RWPE1 (cell line): ENCODE measurements around the gene CBX7.

Experiments
- CTCF ChIA-PET: fragments of 350-600 bp; sonication (Branson Sonifier 250); formaldehyde crosslinking; extraction: SDS; loops from one replicate; lab custom pipeline; 2021; lab: Yijun Ruan, JAX
- POLR2A ChIA-PET: fragments of 400-600 bp; formaldehyde crosslinking; extraction: SDS; loops from one replicate; lab custom pipeline; 2020; ENCODE audit warnings: antibody characterized with exemption; ENCODE audit not compliant: low non-redundant PET; lab: Yijun Ruan, JAX
- DNase-seq: peaks from one replicate; pipeline ENCODE4 v3.0.0; 2012; ENCODE audit warnings: low spot score
- H3K27ac ChIP-seq: fragments of 450-650 bp; 2 replicates; pipeline ENCODE4 v1.5.1; 2017
- TF ChIP-seq, protein P1 (sequence below): fragments of 450-650 bp; conservative IDR thresholded peaks from 2 replicates; pipeline ENCODE4 v1.5.1; 2017; ENCODE audit warnings: low read depth, mild to moderate bottlenecking

Gene CBX7

DNA sequence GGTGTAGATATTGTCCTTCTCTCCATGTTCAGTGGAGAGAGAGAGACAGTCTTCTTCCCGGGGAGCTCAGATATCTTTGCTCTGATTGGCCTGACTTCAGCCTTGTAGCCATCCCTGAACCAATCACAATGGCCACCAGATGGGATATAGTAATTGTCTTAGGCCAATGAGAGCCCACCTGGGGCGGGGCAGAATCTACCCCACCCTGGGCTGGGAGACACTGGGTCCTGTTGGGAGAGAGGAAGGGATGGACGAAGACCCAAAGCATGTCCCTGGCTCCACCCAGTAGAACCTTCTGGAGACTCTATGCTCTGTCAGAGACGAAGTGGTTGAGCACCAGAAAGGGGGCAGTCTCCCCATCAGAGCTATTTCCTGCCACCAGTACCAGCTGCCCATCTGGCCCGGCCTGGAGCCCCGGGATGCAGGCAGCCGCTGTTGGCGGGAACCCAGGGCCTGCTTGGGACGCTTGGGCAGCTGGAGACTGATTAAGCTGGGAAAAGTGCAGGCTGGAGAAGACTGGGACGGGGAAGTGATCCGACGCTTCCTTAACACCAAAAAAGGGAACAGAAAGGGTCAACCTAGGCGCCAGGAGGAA is 31.6 kb upstream of the CBX7 start:
- TF ChIP-seq, protein P1, sequence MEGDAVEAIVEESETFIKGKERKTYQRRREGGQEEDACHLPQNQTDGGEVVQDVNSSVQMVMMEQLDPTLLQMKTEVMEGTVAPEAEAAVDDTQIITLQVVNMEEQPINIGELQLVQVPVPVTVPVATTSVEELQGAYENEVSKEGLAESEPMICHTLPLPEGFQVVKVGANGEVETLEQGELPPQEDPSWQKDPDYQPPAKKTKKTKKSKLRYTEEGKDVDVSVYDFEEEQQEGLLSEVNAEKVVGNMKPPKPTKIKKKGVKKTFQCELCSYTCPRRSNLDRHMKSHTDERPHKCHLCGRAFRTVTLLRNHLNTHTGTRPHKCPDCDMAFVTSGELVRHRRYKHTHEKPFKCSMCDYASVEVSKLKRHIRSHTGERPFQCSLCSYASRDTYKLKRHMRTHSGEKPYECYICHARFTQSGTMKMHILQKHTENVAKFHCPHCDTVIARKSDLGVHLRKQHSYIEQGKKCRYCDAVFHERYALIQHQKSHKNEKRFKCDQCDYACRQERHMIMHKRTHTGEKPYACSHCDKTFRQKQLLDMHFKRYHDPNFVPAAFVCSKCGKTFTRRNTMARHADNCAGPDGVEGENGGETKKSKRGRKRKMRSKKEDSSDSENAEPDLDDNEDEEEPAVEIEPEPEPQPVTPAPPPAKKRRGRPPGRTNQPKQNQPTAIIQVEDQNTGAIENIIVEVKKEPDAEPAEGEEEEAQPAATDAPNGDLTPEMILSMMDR, result no peak
- H3K27ac ChIP-seq, result peak overlapping the region; percentile 13; the same call in 1 of the 2 replicates
- DNase-seq, result no peak
- POLR2A ChIA-PET, result interaction anchor here (0.6 kb wide), 2 partner anchors 36 to 114 kb away, joined by 4 to 6 read pairs; no protein-coding TSS in a partner anchor
- CTCF ChIA-PET, result interaction anchor here (0.6 kb wide), 1 partner anchor 29 kb away, joined by 5 read pairs; no protein-coding TSS in a partner anchor

DNA sequence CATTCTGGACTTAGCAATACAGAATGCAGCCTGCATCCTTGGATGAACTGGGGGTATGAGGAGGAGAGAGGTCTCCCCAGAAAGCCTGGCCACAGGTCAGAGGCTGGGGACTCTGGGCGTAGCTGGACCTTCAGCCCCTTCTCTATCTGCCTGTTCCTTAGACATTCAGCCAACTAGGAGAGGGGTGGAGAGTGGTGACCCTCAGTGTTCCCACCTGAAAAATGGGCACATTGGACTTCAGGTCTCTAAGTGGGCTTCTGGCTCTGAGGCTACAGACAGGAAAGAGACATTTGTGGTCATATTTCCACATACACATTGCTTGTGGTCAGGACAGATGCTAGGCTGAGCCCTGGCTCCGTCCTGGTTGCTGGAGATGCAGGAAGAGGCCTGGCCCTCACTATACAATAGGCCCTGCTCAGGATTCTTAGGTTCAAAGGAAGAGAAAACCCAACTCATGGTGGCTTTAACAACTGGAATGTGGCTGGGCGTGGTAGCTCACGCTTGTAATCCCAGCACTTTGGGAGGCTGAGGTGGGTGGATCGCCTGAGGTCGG is 30.1 kb upstream of the CBX7 start:
- POLR2A ChIA-PET, result no interaction called here
- TF ChIP-seq, protein P1, result no peak
- CTCF ChIA-PET, result no interaction called here
- H3K27ac ChIP-seq, result no peak overlapping the region
- DNase-seq, result no peak

DNA sequence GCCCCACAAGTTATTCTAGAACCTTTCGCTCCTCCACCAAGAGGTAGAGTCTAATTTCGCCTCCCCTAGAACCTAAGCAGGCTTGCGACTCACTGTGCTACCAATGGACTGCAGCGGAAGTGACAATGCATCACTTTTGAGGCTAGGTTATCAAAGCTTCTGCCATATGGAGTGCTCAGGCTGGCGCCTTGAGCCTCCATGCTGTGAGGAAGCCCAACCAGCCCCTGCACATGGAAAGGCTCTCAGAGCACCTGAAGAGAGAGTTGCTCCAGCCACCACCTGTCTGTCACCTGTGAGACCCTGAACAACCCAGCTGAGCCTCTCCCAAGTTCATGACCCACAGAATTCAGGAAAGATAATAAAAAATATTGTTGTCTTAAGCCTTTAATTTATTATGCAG is 29.3 kb upstream of the CBX7 start:
- ChIA-PET POLR2A (no interaction called here), CTCF (no interaction called here)
- no peak for DNase-seq
- no peak overlapping the region for H3K27ac ChIP-seq
- TF ChIP-seq, protein P1, result no peak

DNA sequence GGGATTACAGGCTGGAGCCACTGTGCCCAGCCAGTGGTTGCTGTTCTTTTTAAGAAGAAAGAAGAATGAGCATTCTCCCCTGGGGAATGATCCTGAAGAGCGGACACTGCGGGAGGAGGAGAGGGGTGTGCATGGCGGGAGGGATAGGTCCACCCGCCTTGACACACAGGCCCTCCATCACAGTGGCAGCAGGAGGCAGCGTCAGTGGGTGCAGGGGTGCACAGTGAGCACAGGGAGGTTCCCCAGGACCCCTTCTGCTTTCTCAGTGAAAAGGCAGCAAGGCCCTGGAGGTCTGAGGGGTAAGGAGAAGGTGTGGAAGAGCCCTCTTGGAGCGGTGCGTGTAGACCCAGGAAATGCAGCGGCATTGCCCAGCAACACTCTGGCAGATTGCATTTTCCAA is 28.9 kb upstream of the CBX7 start:
- ChIA-PET POLR2A (no interaction called here), CTCF (no interaction called here)
- TF ChIP-seq, protein P1, result no peak
- peak overlapping the region; percentile 41 for H3K27ac ChIP-seq
- DNase-seq, result no peak

DNA sequence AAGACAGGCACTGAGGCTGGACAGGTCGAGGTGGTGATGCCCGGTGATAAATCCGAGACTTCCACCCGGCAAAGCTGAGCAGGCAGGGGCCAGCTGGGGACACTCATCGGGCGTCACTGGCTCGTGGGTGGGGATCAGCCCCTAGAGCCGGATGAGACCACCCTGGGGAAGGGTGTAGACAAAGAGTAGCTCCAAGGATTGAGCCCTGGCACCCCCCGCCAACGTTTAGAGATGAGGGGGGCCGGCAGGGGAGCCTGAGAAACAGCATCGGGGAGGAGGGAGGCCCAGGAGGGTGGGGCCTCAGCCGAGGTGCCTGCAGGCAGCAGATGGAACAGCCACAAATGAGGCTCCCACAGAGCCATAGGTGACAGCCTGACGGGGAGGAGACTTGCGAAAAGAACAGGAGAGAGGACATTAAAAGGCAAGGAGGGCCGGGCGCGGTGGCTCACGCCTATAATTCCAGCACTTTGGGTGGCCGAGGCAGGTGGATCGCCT is 27.4 kb upstream of the CBX7 start:
- no peak for DNase-seq
- ChIA-PET CTCF (interaction anchor here (0.5 to 0.6 kb wide), 2 partner anchors 161 to 164 kb away, joined by 3 read pairs; no protein-coding TSS in a partner anchor), POLR2A (no interaction called here)
- peak overlapping the region; percentile 93 for H3K27ac ChIP-seq
- TF ChIP-seq, protein P1, result no peak

DNA sequence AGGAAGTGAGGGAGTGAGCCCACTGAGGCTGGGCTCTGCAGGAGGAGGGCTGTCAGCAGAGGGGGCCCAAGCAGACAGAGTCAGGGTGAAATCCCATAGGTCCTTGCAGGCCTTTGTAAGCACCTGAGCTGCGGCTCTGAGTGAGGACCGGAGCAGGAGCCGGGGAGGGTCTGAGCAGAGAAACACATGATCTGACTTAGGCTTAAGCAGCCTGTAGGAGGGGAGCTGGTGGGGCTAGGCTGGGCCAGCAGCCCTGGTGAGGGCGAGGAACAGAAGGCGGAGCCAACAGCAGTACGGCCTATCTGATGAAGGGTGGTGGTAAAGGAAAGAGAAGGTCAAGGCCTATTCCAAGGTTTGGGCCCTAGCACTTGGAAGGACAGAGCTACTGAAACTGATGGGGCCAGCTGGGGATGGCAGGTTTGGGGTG is 26.9 kb upstream of the CBX7 start:
- DNase-seq, result no peak
- CTCF ChIA-PET, result interaction anchor here (0.5 to 0.6 kb wide), 2 partner anchors 160 to 164 kb away, joined by 3 read pairs; no protein-coding TSS in a partner anchor
- POLR2A ChIA-PET, result no interaction called here
- peak overlapping the region; percentile 93 for H3K27ac ChIP-seq
- TF ChIP-seq, protein P1, result no peak
